Lower lobe of right lung (tissue), 2 donors: ENCODE measurements around the gene DBH. TPM values are rescaled to one million over a fixed set of nuclear protein-coding genes. Genes with fewer than 3 reads are reported as not detected.
"Not testable (repeated sequence)": the region's sequence is repeated elsewhere in the genome, so short reads cannot be mapped to it uniquely, and the experiment has no call there.

ENCODE experiments used
- ATAC-seq, 2 donors: fragments of 200-7000 bp; cut with Tn5 transposase; one replicate each; pipeline ENCODE4 v1.9.1; 2020 to 2022; ENCODE audit warnings: mild to moderate bottlenecking in 2 of 2, moderate library complexity in 2 of 2
- DNase-seq: peaks from one replicate; pipeline ENCODE4 v3.0.0-alpha.2; 2020
- H3K27ac ChIP-seq: fragments of 200-600 bp; one replicate; pipeline ENCODE4 v1.8.0; 2022
- H3K27me3 ChIP-seq: fragments of 200-600 bp; one replicate; pipeline ENCODE4 v1.8.0; 2022; ENCODE audit warnings: low read depth
- H3K36me3 ChIP-seq: fragments of 200-600 bp; one replicate; pipeline ENCODE4 v1.8.0; 2022; ENCODE audit warnings: mild to moderate bottlenecking
- H3K4me1 ChIP-seq: fragments of 200-600 bp; one replicate; pipeline ENCODE4 v1.8.0; 2022
- H3K4me3 ChIP-seq: fragments of 200-600 bp; one replicate; pipeline ENCODE4 v1.8.0; 2022; ENCODE audit warnings: mild to moderate bottlenecking
- H3K9me3 ChIP-seq: fragments of 200-600 bp; one replicate; pipeline ENCODE4 v1.8.0; 2022
- intact Hi-C: fragments of 100-400 bp; cut with DNase I; formaldehyde crosslinking; loops from one replicate; pipeline ENCODE4 v1.11.0; 2022
- total RNA-seq: library from RNA; stranded (reverse); fragmentation: NEBNext Ultra II Directional; extraction: Animal tissue kit (Norgen Biotek cat#: 25700); gene quantifications from one replicate; pipeline ENCODE4 v1.2.1, GENCODE V29; 2021
- TF ChIP-seq, protein P1 (sequence below): fragments of 200-600 bp; IDR thresholded peaks from one replicate; pipeline ENCODE4 v1.8.0; 2022; ENCODE audit warnings: antibody characterized with exemption, mild to moderate bottlenecking
- donor health status: DM: no; HTN: yes; CAD: no; lungs with severe emphysema.

The DBH gene
- total RNA-seq, 1 donor from 2014 or later, result not detected

GRCh38 chr9:133670466-133670865 is 34.3 kb downstream of the DBH start:
- H3K4me3 ChIP-seq, result no peak overlapping the region
- no peak for ATAC-seq
- no peak overlapping the region for H3K27ac ChIP-seq
- TF ChIP-seq, protein P1, sequence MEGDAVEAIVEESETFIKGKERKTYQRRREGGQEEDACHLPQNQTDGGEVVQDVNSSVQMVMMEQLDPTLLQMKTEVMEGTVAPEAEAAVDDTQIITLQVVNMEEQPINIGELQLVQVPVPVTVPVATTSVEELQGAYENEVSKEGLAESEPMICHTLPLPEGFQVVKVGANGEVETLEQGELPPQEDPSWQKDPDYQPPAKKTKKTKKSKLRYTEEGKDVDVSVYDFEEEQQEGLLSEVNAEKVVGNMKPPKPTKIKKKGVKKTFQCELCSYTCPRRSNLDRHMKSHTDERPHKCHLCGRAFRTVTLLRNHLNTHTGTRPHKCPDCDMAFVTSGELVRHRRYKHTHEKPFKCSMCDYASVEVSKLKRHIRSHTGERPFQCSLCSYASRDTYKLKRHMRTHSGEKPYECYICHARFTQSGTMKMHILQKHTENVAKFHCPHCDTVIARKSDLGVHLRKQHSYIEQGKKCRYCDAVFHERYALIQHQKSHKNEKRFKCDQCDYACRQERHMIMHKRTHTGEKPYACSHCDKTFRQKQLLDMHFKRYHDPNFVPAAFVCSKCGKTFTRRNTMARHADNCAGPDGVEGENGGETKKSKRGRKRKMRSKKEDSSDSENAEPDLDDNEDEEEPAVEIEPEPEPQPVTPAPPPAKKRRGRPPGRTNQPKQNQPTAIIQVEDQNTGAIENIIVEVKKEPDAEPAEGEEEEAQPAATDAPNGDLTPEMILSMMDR, result no peak
- no peaks in the 10 kb centered on the region for H3K4me1 ChIP-seq
- no peaks in the 10 kb centered on the region for H3K9me3 ChIP-seq
- H3K27me3 ChIP-seq, result no peaks in the 10 kb centered on the region
- no peak for DNase-seq
- intact Hi-C loops, result no loop called here
- H3K36me3 ChIP-seq, result no peaks in the 10 kb centered on the region

GRCh38 chr9:133671371-133671770 is 35.2 kb downstream of the DBH start:
- no peaks in the 10 kb centered on the region for H3K36me3 ChIP-seq
- no peak overlapping the region for H3K4me3 ChIP-seq
- no peaks in the 10 kb centered on the region for H3K27me3 ChIP-seq
- intact Hi-C loops, result no loop called here
- DNase-seq, result no peak
- TF ChIP-seq, protein P1, result no peak
- no peak overlapping the region for H3K27ac ChIP-seq
- no peak for ATAC-seq
- no peaks in the 10 kb centered on the region for H3K9me3 ChIP-seq
- no peaks in the 10 kb centered on the region for H3K4me1 ChIP-seq

- TF ChIP-seq, protein P1, result no peak
- intact Hi-C loops, result no loop called here
Measured at GRCh38 chr9:133672503-133673257, 36.5 kb downstream of the DBH start.

DNA sequence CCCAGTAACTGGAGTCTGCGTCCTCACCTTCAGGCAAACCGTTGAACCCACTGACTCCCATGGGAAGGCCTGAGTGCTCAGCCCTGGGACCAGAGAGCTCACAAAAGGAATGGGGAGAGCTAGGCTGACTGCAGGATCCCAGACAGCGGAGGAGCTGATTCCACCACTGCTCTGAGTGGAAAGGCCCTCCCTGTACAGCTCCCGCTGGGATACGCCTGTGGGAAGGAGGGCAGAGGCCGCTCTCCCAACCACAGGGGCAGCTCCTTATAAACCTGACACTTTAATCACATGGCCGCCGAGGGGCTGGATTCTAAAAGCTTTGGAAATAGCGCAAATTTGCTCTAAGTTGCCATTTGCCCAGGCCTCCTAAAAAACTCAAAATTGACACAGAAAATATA is 37.1 kb downstream of the DBH start:
- no peak for ATAC-seq

More at GRCh38 chr9:133672503-133673257, 36.5 kb downstream of the DBH start:
- ATAC-seq, result no peak
- no peak for DNase-seq
- Histone ChIP-seq H3K4me3 (no peak overlapping the region), H3K27ac (no peak overlapping the region), H3K36me3 (no peaks in the 10 kb centered on the region), H3K27me3 (no peaks in the 10 kb centered on the region), H3K9me3 (no peaks in the 10 kb centered on the region), H3K4me1 (no peaks in the 10 kb centered on the region)

GRCh38 chr9:133674091-133674490 is 37.9 kb downstream of the DBH start:
- Histone ChIP-seq H3K27ac (no peak overlapping the region), H3K36me3 (no peaks in the 10 kb centered on the region), H3K4me1 (peaks cover 2% of the 10 kb centered on the region), H3K27me3 (no peaks in the 10 kb centered on the region), H3K9me3 (no peaks in the 10 kb centered on the region), H3K4me3 (no peak overlapping the region)
- no peak for DNase-seq
- ATAC-seq, result no peak
- intact Hi-C loops, result no loop called here
- TF ChIP-seq, protein P1, result no peak

More for the DNA sequence above, 37.1 kb downstream of the DBH start:
- DNase-seq, result no peak
- no peak overlapping the region for H3K27ac ChIP-seq
- H3K4me1 ChIP-seq, result no peaks in the 10 kb centered on the region
- no peak overlapping the region for H3K4me3 ChIP-seq
- no peaks in the 10 kb centered on the region for H3K36me3 ChIP-seq
- no peaks in the 10 kb centered on the region for H3K27me3 ChIP-seq
- TF ChIP-seq, protein P1, result no peak
- H3K9me3 ChIP-seq, result no peaks in the 10 kb centered on the region
- intact Hi-C loops, result no loop called here

DNA sequence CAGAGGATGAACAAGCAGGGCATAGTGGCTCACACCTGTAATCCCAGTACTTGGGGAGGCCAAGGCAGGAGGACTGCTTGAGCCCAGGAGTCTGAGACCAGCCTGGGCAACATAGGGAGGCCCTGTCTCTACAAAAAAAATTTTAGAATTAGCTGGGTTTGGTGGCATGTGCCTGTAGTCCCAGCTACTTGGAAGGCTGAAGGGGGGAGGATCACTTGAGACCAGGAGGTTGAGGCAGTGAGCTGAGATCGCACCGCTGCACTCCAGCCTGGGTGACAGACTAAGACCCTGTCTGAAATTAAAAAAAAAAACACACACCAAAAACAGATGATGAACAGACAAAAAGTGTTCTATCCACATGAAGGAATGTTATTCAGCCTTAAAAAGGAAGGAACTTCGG is 39.6 kb downstream of the DBH start:
- H3K4me3 ChIP-seq, H3K27ac ChIP-seq, intact Hi-C loops, H3K36me3 ChIP-seq, ATAC-seq, H3K9me3 ChIP-seq, H3K27me3 ChIP-seq: not testable (repeated sequence)
- H3K4me1 ChIP-seq, result peaks cover 15% of the 10 kb centered on the region
- peak; percentile 21 for DNase-seq
